GM12878 (cell line): ENCODE data around the gene NOTCH1. TPM values are rescaled to one million over a fixed set of nuclear protein-coding genes. Genes with fewer than 3 reads are reported as not detected.

ENCODE experiments used
- ATAC-seq: fragments of 200-7000 bp; cut with Tn5 transposase; 3 replicates; pipeline ENCODE4 v1.9.1; 2020; ENCODE audit warnings: mild to moderate bottlenecking, moderate library complexity
- BruUV-seq: library from RNA; stranded (reverse); fragments of 400-500 nt; replicated peaks from 2 replicates; lab custom pipeline; 2021; lab: Mats Ljungman, UMichigan
- CTCF ChIA-PET: fragments of 300-600 bp; sonication (Branson Sonifier 250); formaldehyde crosslinking; extraction: SDS; loops from one replicate; lab custom pipeline; 2021; ENCODE audit warnings: inconsistent platforms; lab: Yijun Ruan, JAX
- POLR2A ChIA-PET: fragments of 350-600 bp; formaldehyde crosslinking; extraction: SDS; loops from one replicate; lab custom pipeline; 2021; ENCODE audit warnings: inconsistent platforms; lab: Charles Lee
- RAD21 ChIA-PET: fragments of 300-600 bp; sonication (Branson Sonifier 250); formaldehyde crosslinking; loops from one replicate; lab custom pipeline; 2023; ENCODE audit warnings: antibody characterized with exemption; ENCODE audit not compliant: unreplicated experiment; lab: Charles Lee
- SMC1A ChIA-PET: fragments of 300-600 bp; sonication (Branson Sonifier 250); formaldehyde crosslinking; loops from one replicate; lab custom pipeline; 2023; ENCODE audit not compliant: unreplicated experiment, uncharacterized antibody; lab: Charles Lee
- DNase-seq: peaks from one replicate; pipeline ENCODE4 v3.0.0-alpha.2; 2011; ENCODE audit warnings: low read depth, low spot score
- FAIRE-seq: peaks from 3 replicates; lab custom pipeline; 2011; peaks lifted over from hg19 to GRCh38; lab: Jason Lieb, UNC
- H2AFZ ChIP-seq: 2 replicates; pipeline ENCODE4 v1.6.0; 2011; ENCODE audit warnings: low read depth, low read length, control low read depth; ENCODE audit not compliant: control insufficient read depth
- H3K27ac ChIP-seq: 2 replicates; pipeline ENCODE4 v1.5.1; 2011; ENCODE audit warnings: control low read depth; ENCODE audit not compliant: control insufficient read depth, insufficient read depth
- H3K27me3 ChIP-seq, 2 experiments: replicated peaks in 1 of 2; 2 replicates each; pipeline versions ENCODE4 v1.6.0 to v1.6.1; 2011; ENCODE audit warnings: low read length in 1 of 2; ENCODE audit not compliant: control insufficient read depth in 2 of 2, insufficient read depth in 2 of 2
- H3K36me3 ChIP-seq, 2 experiments: 2 replicates each; pipeline ENCODE4 v1.5.1; 2011; ENCODE audit warnings: low read length in 1 of 2; ENCODE audit not compliant: control insufficient read depth in 2 of 2, insufficient read depth in 2 of 2
- H3K4me1 ChIP-seq: 2 replicates; pipeline ENCODE4 v1.6.1; 2011; ENCODE audit warnings: mild to moderate bottlenecking, low read length, moderate library complexity, mixed read lengths; ENCODE audit not compliant: control insufficient read depth, insufficient read depth
- H3K4me2 ChIP-seq: 2 replicates; pipeline ENCODE4 v1.6.0; 2011; ENCODE audit warnings: control low read depth; ENCODE audit not compliant: control insufficient read depth, insufficient read depth
- H3K4me3 ChIP-seq: fragments of 200-600 bp; sonication (generic); 2 replicates; pipeline ENCODE4 v1.5.1; 2016
- H3K79me2 ChIP-seq: 2 replicates; pipeline ENCODE4 v1.6.0; 2011; ENCODE audit warnings: low read length; ENCODE audit not compliant: control insufficient read depth, insufficient read depth
- H3K9ac ChIP-seq: 2 replicates; pipeline ENCODE4 v1.8.0; 2011; ENCODE audit warnings: low read length, control low read depth, mixed read lengths; ENCODE audit not compliant: control insufficient read depth, insufficient read depth
- H3K9me3 ChIP-seq: replicated peaks from 3 replicates; pipeline ENCODE4 v1.5.1; 2011; ENCODE audit warnings: mild to moderate bottlenecking, low read length; ENCODE audit not compliant: control insufficient read depth, insufficient read depth
- H4K20me1 ChIP-seq: 2 replicates; pipeline ENCODE4 v1.6.0; 2011; ENCODE audit not compliant: control insufficient read depth, insufficient read depth
- BHLHE40 ChIP-seq, 2 experiments: fragments of 450-650 bp in 1 of 2; IDR thresholded peaks; 2 replicates each; pipeline ENCODE4 v1.6.1; 2011 to 2017; ENCODE audit warnings: low read depth in 2 of 2, borderline replicate concordance in 1 of 2, improper control_type of control experiment in 1 of 2, low read length in 1 of 2, mild to moderate bottlenecking in 1 of 2
- DPF2 ChIP-seq: fragments of 450-650 bp; IDR thresholded peaks from 2 replicates; pipeline ENCODE4 v1.6.1; 2017; ENCODE audit warnings: mild to moderate bottlenecking
- GATAD2B ChIP-seq: fragments of 450-650 bp; conservative IDR thresholded peaks from 2 replicates; pipeline ENCODE4 v1.6.1; 2017; ENCODE audit warnings: low read depth, mild to moderate bottlenecking, moderate library complexity
- IKZF1 ChIP-seq: fragments of 450-650 bp; conservative IDR thresholded peaks from 2 replicates; pipeline ENCODE4 v1.6.1; 2017; ENCODE audit warnings: antibody characterized with exemption, mild to moderate bottlenecking
- IKZF2 ChIP-seq, 2 experiments: fragments of 450-650 bp; IDR thresholded peaks; 2 replicates each; pipeline ENCODE4 v1.6.1; 2017; ENCODE audit warnings: mild to moderate bottlenecking in 2 of 2, moderate library complexity in 2 of 2
- MEF2B ChIP-seq: fragments of 450-650 bp; IDR thresholded peaks from 2 replicates; pipeline ENCODE4 v1.6.1; 2018; ENCODE audit warnings: mild to moderate bottlenecking, moderate library complexity; ENCODE audit not compliant: partially characterized antibody, poor library complexity, severe bottlenecking
- NR2C2 ChIP-seq: IDR thresholded peaks from 2 replicates; pipeline ENCODE4 v1.6.1; 2011; ENCODE audit warnings: borderline replicate concordance, low read depth; ENCODE audit not compliant: control insufficient read depth, insufficient read length
- NR2F1 ChIP-seq: fragments of 450-650 bp; conservative IDR thresholded peaks from 2 replicates; pipeline ENCODE4 v1.6.1; 2017; ENCODE audit warnings: mild to moderate bottlenecking
- RELA ChIP-seq: fragments of 450-650 bp; IDR thresholded peaks from 2 replicates; pipeline ENCODE4 v1.8.0; 2014; ENCODE audit warnings: borderline replicate concordance; ENCODE audit not compliant: partially characterized antibody
- RUNX3 ChIP-seq: IDR thresholded peaks from 2 replicates; pipeline ENCODE4 v1.6.1; 2012; ENCODE audit warnings: low read length, inconsistent platforms
- SMARCA5 ChIP-seq: fragments of 450-650 bp; IDR thresholded peaks from 2 replicates; pipeline ENCODE4 v1.6.1; 2017; ENCODE audit warnings: mild to moderate bottlenecking
- SREBF1 ChIP-seq: IDR thresholded peaks from 2 replicates; pipeline ENCODE4 v1.6.1; 2012; ENCODE audit warnings: mild to moderate bottlenecking, low read length
- TARDBP ChIP-seq: IDR thresholded peaks from 2 replicates; pipeline ENCODE4 v1.6.1; 2016; ENCODE audit warnings: borderline replicate concordance
- ZNF384 ChIP-seq: IDR thresholded peaks from 2 replicates; pipeline ENCODE4 v1.6.1; 2012; ENCODE audit warnings: low read depth, mild to moderate bottlenecking, low read length, improper control_type of control experiment, borderline replicate concordance
- WGBS: methylation state at CpG from one replicate; pipeline ENCODE4 v1.1.6; 2016; ENCODE audit warnings: low lambda C conversion rate; ENCODE audit not compliant: insufficient replicate concordance, insufficient coverage; ENCODE audit errors: missing lambda C conversion rate; 5-methylcytosine and 5-hydroxymethylcytosine counted together
- in situ Hi-C: fragments of 300-500 bp; cut with MboI; formaldehyde crosslinking; loops from 9 replicates; pipeline ENCODE4 v1.14.3; 2018; ENCODE audit warnings: mixed read lengths
- intact Hi-C: fragments of 100-400 bp; cut with micrococcal nuclease; formaldehyde crosslinking; loops from one replicate; pipeline ENCODE4 v1.14.2; 2022; ENCODE audit not compliant: unreplicated experiment
- polyA plus RNA-seq, 11 experiments: library from polyadenylated mRNA; depleted of rRNA in 4 of 11; unstranded in 6 of 11; stranded (reverse) in 5 of 11; fragments of >200 nt; fragmentation: Nextera tagmentation in 4 of 11; fragmentation: Illumina TruSeq in 1 of 11; extraction: Ambion mirVana in 4 of 11; extraction: Trizol in 1 of 11; gene quantifications; 1 replicate in 1 of 11; 2 replicates in 10 of 11; pipeline versions ENCODE4 v1.2.1 to v1.2.3, GENCODE V29; 2011 to 2016; ENCODE audit warnings: inconsistent platforms in 2 of 11, missing spikeins in 2 of 11, low read depth in 1 of 11
- total RNA-seq, 4 experiments: library from RNA; depleted of rRNA in 3 of 4; stranded (reverse); fragments of >200 nt in 3 of 4; fragmentation: Illumina TruSeq in 1 of 4; extraction: Trizol in 1 of 4; gene quantifications; 2 replicates each; pipeline versions ENCODE4 v1.2.1 to v1.2.3, GENCODE V29; 2013 to 2021
- TF ChIP-seq, protein P1 (sequence below): IDR thresholded peaks from 2 replicates; pipeline ENCODE4 v1.6.1; 2011; ENCODE audit warnings: low read depth, low read length, improper control_type of control experiment, borderline replicate concordance
- TF ChIP-seq, protein P2 (sequence below): fragments of 450-650 bp; IDR thresholded peaks from 2 replicates; pipeline ENCODE4 v1.6.1; 2017; ENCODE audit warnings: mild to moderate bottlenecking, moderate library complexity
- TF ChIP-seq, protein P3 (sequence below): fragments of 450-650 bp; IDR thresholded peaks from 2 replicates; pipeline ENCODE4 v1.6.1; 2016; ENCODE audit warnings: mild to moderate bottlenecking

The NOTCH1 gene
- total and polyA plus RNA-seq, 10 of the 15 experiments (the other 5 are each of a cell fraction or from before 2014, with no cell fraction given) = 0.02 to 40.0 (median 3.7) TPM

DNA sequence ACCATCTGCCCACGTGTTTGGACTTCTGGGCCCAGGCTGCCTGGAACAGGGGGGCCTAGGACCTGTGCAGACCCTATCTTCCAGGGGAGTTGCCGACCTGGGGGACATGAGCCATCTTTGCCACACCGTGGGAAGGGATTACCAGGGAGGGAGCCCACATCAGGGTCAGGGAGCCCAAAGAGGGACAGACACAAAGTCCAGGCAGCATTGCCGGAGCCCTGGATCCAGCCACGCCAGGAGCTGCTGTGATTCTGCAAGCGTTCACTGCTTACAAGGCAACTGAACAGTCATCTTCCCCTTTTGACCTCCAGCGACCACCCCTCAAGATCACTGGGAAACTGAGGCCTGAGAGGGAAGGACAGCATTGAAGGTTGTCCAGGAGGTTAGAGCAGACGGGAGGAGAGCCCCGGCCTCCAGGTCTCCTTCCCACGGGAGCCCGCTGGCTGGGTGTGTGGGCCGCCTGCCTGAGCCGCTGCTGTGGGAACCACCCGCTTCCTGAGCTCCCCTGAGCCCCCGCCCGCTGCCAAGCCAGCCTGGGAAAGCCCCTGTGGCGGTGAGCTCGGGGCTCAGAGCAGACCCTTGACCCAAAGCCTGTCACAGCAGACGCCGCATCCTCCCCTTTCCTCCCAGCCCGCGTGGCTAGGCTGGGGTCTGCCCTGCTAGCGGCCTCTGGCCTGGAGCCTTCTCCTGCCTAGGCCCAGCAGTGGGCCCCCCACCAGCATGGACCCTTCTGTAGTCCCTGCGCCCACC lies 17.1 kb upstream of the NOTCH1 start:
- no TSS peak for BruUV-seq
- DNase-seq (no peak), ATAC-seq (peak; percentile 53), FAIRE-seq (no peak)
- SMC1A ChIA-PET = interaction anchor here (1.1 to 3.9 kb wide), 7 partner anchors 10 to 62 kb away, joined by 3 to 24 read pairs (median 10); partner anchors contain the start of gene NOTCH1
- RAD21 ChIA-PET = interaction anchor here (0.7 to 3.8 kb wide), 8 partner anchors 9 to 63 kb away, joined by 3 to 18 read pairs (median 4); no protein-coding TSS in a partner anchor
- no peak overlapping the region for H3K9ac ChIP-seq
- no peak overlapping the region for H3K27ac ChIP-seq
- 46% methylated on average over 24 of the region's 24 CpGs for WGBS
- no peaks in the 10 kb centered on the region for H3K79me2 ChIP-seq
- H3K27me3 ChIP-seq = no peaks in the 10 kb centered on the region
- no peaks in the 10 kb centered on the region for H4K20me1 ChIP-seq
- H3K36me3 ChIP-seq = no peaks in the 10 kb centered on the region
- no peak overlapping the region for H2AFZ ChIP-seq
- H3K4me1 ChIP-seq = peaks cover 33% of the 10 kb centered on the region
- H3K4me2 ChIP-seq = no peak overlapping the region
- H3K4me3 ChIP-seq = no peak overlapping the region
- in situ Hi-C loops = no loop called here
- POLR2A ChIA-PET = interaction anchor here (0.6 to 3.9 kb wide), 7 partner anchors 10 to 153 kb away, joined by 3 to 31 read pairs (median 4); partner anchors contain the start of genes ENTR1 and PMPCA
- intact Hi-C loops = no loop called here
- peaks cover 8% of the 10 kb centered on the region; the same call in 2 of the 3 replicates for H3K9me3 ChIP-seq
- CTCF ChIA-PET = interaction anchor here (0.7 to 2.4 kb wide), 10 partner anchors 11 to 76 kb away, joined by 3 to 10 read pairs (median 4); no protein-coding TSS in a partner anchor
- TF ChIP-seq ZNF384 = no peak
- peak; percentile 59 for TF ChIP-seq RELA
- no peak for TF ChIP-seq SREBF1
- peak; percentile 63 for TF ChIP-seq GATAD2B
- TF ChIP-seq RUNX3 = peak; percentile 27; the same call in 1 of the 2 replicates
- TF ChIP-seq, protein P1, sequence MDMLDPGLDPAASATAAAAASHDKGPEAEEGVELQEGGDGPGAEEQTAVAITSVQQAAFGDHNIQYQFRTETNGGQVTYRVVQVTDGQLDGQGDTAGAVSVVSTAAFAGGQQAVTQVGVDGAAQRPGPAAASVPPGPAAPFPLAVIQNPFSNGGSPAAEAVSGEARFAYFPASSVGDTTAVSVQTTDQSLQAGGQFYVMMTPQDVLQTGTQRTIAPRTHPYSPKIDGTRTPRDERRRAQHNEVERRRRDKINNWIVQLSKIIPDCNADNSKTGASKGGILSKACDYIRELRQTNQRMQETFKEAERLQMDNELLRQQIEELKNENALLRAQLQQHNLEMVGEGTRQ = no peak
- TF ChIP-seq SMARCA5 = no peak
- peak; percentile 74 for TF ChIP-seq IKZF1
- TF ChIP-seq BHLHE40 (IDR thresholded peaks at IDR 0.05; ENCODE audit: borderline replicate concordance in 1 of 2, low read depth in 2 of 2, low read length in 1 of 2) = peak in 1 of 2 experiments; percentile 25; a peak in 1 of 4 replicates
- TF ChIP-seq, protein P2, sequence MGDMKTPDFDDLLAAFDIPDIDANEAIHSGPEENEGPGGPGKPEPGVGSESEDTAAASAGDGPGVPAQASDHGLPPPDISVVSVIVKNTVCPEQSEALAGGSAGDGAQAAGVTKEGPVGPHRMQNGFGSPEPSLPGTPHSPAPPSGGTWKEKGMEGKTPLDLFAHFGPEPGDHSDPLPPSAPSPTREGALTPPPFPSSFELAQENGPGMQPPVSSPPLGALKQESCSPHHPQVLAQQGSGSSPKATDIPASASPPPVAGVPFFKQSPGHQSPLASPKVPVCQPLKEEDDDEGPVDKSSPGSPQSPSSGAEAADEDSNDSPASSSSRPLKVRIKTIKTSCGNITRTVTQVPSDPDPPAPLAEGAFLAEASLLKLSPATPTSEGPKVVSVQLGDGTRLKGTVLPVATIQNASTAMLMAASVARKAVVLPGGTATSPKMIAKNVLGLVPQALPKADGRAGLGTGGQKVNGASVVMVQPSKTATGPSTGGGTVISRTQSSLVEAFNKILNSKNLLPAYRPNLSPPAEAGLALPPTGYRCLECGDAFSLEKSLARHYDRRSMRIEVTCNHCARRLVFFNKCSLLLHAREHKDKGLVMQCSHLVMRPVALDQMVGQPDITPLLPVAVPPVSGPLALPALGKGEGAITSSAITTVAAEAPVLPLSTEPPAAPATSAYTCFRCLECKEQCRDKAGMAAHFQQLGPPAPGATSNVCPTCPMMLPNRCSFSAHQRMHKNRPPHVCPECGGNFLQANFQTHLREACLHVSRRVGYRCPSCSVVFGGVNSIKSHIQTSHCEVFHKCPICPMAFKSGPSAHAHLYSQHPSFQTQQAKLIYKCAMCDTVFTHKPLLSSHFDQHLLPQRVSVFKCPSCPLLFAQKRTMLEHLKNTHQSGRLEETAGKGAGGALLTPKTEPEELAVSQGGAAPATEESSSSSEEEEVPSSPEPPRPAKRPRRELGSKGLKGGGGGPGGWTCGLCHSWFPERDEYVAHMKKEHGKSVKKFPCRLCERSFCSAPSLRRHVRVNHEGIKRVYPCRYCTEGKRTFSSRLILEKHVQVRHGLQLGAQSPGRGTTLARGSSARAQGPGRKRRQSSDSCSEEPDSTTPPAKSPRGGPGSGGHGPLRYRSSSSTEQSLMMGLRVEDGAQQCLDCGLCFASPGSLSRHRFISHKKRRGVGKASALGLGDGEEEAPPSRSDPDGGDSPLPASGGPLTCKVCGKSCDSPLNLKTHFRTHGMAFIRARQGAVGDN = 0 out of 2 replicates have a peak, but pooled peaks have one; percentile 30
- TF ChIP-seq TARDBP = no peak
- no peak for TF ChIP-seq NR2C2
- TF ChIP-seq IKZF2 (IDR thresholded peaks at IDR 0.05) = peak; percentile 44 to 47; a peak in 2 of 4 replicates
- TF ChIP-seq NR2F1 = peak; percentile 78
- TF ChIP-seq MEF2B = peak; percentile 78
- TF ChIP-seq, protein P3, sequence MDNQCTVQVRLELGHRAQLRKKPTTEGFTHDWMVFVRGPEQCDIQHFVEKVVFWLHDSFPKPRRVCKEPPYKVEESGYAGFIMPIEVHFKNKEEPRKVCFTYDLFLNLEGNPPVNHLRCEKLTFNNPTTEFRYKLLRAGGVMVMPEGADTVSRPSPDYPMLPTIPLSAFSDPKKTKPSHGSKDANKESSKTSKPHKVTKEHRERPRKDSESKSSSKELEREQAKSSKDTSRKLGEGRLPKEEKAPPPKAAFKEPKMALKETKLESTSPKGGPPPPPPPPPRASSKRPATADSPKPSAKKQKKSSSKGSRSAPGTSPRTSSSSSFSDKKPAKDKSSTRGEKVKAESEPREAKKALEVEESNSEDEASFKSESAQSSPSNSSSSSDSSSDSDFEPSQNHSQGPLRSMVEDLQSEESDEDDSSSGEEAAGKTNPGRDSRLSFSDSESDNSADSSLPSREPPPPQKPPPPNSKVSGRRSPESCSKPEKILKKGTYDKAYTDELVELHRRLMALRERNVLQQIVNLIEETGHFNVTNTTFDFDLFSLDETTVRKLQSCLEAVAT = 0 out of 2 replicates have a peak, but pooled peaks have one; percentile 42
- TF ChIP-seq DPF2 = peak; percentile 62; the same call in 1 of the 2 replicates
